ENCODE results near the gene ARID5B. TPM values are rescaled to one million over a fixed set of nuclear protein-coding genes. Genes with fewer than 3 reads are reported as not detected.
A peak's percentile ranks its signal among the peaks of the same experiment; 100 is the strongest.

The ARID5B gene
- total and polyA plus RNA-seq, 2 donors (not counting 1 experiment from before 2014, with no cell fraction given): 22.4 to 237 TPM

DNA sequence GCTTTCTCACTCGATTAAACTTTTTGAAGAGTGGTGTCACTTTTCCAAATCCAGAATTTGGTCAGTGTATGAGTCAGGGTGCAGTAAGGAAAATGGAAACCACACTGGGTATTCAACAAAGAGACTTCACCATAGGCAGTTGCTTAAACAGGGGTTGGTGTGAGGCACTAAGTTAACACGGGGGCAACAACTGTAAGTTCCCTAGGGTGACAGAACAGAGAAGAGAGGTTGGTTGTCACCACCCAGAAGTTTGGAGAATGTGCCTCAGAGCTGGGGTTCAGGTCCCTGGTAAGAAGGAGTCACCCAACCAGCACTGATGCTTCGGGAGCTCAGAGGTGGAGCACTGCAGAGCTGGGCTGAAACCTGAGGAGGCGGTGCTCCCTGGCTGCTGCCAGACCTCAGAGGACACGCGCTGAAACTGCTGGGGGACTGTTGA is 170.4 kb downstream of the ARID5B start:
- H3K27ac ChIP-seq (ENCODE audit: low read length in 2 of 2): peak overlapping the region in 1 of 2 donors; percentile 14
- H3K4me1 ChIP-seq (ENCODE audit: control insufficient read depth in 2 of 2, insufficient read depth in 2 of 2, low read length in 2 of 2): peaks cover 4 to 11% of the 10 kb centered on the region in 2 donors
- ATAC-seq (ENCODE audit: low read depth) (no peak), DNase-seq (no peak)
- peaks cover 60% of the 10 kb centered on the region for H3K79me2 ChIP-seq (ENCODE audit: control insufficient read depth, insufficient read depth, low read length)
- intact Hi-C loops (cut with micrococcal nuclease): loop anchor here (2.0 kb wide), 1 partner anchor 13 kb away; no protein-coding TSS in a partner anchor
- no peak overlapping the region for H3K4me2 ChIP-seq (replicated peaks; ENCODE audit: low read depth, low read length, poor library complexity, severe bottlenecking)
- H3K4me3 ChIP-seq (ENCODE audit: control extremely low read depth in 1 of 5, extremely low read depth in 1 of 5, insufficient read depth in 1 of 5, low read depth in 2 of 5, low read length in 4 of 5): no peak overlapping the region
- H3K9ac ChIP-seq (ENCODE audit: low read length): no peak overlapping the region
- no peak overlapping the region for H3K4me3 Mint-ChIP-seq
- WGBS (ENCODE audit: insufficient coverage): 89% methylated on average over 5 of the region's 6 CpGs
- H2AFZ ChIP-seq (ENCODE audit: insufficient read depth, low read depth, low read length, poor library complexity, severe bottlenecking): no peak overlapping the region
- H3K27me3 Mint-ChIP-seq: no peaks in the 10 kb centered on the region
- ChIA-PET POLR2A (no interaction called here), CTCF (no interaction called here)
- H4K20me1 ChIP-seq (ENCODE audit: control insufficient read depth, insufficient read depth, low read length, poor library complexity, severe bottlenecking): no peaks in the 10 kb centered on the region
- no peaks in the 10 kb centered on the region for H3K9me3 Mint-ChIP-seq (ENCODE audit: insufficient read depth)
- H3K9me3 ChIP-seq (ENCODE audit: control extremely low read depth in 1 of 3, control insufficient read depth in 2 of 3, insufficient read depth in 1 of 3, low read length in 2 of 3): no peaks in the 10 kb centered on the region
- no peaks in the 10 kb centered on the region for H3K27me3 ChIP-seq (replicated peaks in 1 of 4; ENCODE audit: control extremely low read depth in 1 of 4, control insufficient read depth in 3 of 4, insufficient read depth in 4 of 4, low read length in 3 of 4)
- peak overlapping the region; percentile 65 for H3K27ac Mint-ChIP-seq
- peaks cover 58% of the 10 kb centered on the region for H3K4me1 Mint-ChIP-seq
- H3K36me3 ChIP-seq (replicated peaks in 1 of 2; ENCODE audit: control extremely low read depth in 1 of 2, control insufficient read depth in 1 of 2, extremely low read depth in 1 of 2, insufficient read depth in 2 of 2, low read length in 1 of 2): peaks cover 5 to 87% of the 10 kb centered on the region in 2 experiments
- TF ChIP-seq CTCF (IDR thresholded peaks at IDR 0.05) (no peak), EZH2 (IDR thresholded peaks at IDR 0.05; ENCODE audit: borderline replicate concordance, insufficient read depth, low read depth, low read length, poor library complexity, severe bottlenecking) (no peak)

- H3K4me2 ChIP-seq (replicated peaks; ENCODE audit: low read depth, low read length, poor library complexity, severe bottlenecking): no peak overlapping the region
- no peaks in the 10 kb centered on the region for H3K27me3 ChIP-seq (replicated peaks in 1 of 4; ENCODE audit: control extremely low read depth in 1 of 4, control insufficient read depth in 3 of 4, insufficient read depth in 4 of 4, low read length in 3 of 4)
- H3K79me2 ChIP-seq (ENCODE audit: control insufficient read depth, insufficient read depth, low read length): peaks cover 52% of the 10 kb centered on the region
- H3K9me3 Mint-ChIP-seq (ENCODE audit: insufficient read depth): no peaks in the 10 kb centered on the region
- POLR2A ChIA-PET: no interaction called here
- H2AFZ ChIP-seq (ENCODE audit: insufficient read depth, low read depth, low read length, poor library complexity, severe bottlenecking): no peak overlapping the region
- peak overlapping the region; percentile 23 for H3K27ac Mint-ChIP-seq
- intact Hi-C loops (cut with micrococcal nuclease): loop anchor here (2.0 kb wide), 1 partner anchor 14 kb away; no protein-coding TSS in a partner anchor
- no peaks in the 10 kb centered on the region for H3K27me3 Mint-ChIP-seq
- H3K27ac ChIP-seq (ENCODE audit: low read length in 2 of 2): no peak overlapping the region
- H4K20me1 ChIP-seq (ENCODE audit: control insufficient read depth, insufficient read depth, low read length, poor library complexity, severe bottlenecking): no peaks in the 10 kb centered on the region
- H3K36me3 ChIP-seq (replicated peaks in 1 of 2; ENCODE audit: control extremely low read depth in 1 of 2, control insufficient read depth in 1 of 2, extremely low read depth in 1 of 2, insufficient read depth in 2 of 2, low read length in 1 of 2): peaks cover 5 to 84% of the 10 kb centered on the region in 2 experiments
- CTCF ChIA-PET: no interaction called here
- no peak for DNase-seq
- no peak overlapping the region for H3K4me3 Mint-ChIP-seq
- peaks cover 67% of the 10 kb centered on the region for H3K4me1 Mint-ChIP-seq
- no peak overlapping the region for H3K9ac ChIP-seq (ENCODE audit: low read length)
- no CpG with 5 or more reads among the region's 2 CpGs for WGBS (ENCODE audit: insufficient coverage)
- H3K9me3 ChIP-seq (ENCODE audit: control extremely low read depth in 1 of 3, control insufficient read depth in 2 of 3, insufficient read depth in 1 of 3, low read length in 2 of 3): peaks cover 0 to under 1% (median 0%) of the 10 kb centered on the region in 3 donors
- H3K4me1 ChIP-seq (ENCODE audit: control insufficient read depth in 2 of 2, insufficient read depth in 2 of 2, low read length in 2 of 2): peaks cover 11 to 20% of the 10 kb centered on the region in 2 donors
- no peak for TF ChIP-seq EZH2 (IDR thresholded peaks at IDR 0.05; ENCODE audit: borderline replicate concordance, insufficient read depth, low read depth, low read length, poor library complexity, severe bottlenecking)
- TF ChIP-seq CTCF (IDR thresholded peaks at IDR 0.05): no peak
- no peak for ATAC-seq (ENCODE audit: low read depth)
- H3K4me3 ChIP-seq (ENCODE audit: control extremely low read depth in 1 of 5, extremely low read depth in 1 of 5, insufficient read depth in 1 of 5, low read depth in 2 of 5, low read length in 4 of 5): no peak overlapping the region
Observed at GRCh38 chr10:62072901-62073300, 171.4 kb downstream of the ARID5B start.

All from B cell (primary cell).